Stimulated activated CD8-positive, alpha-beta memory T cell treated with anti-CD3 and anti-CD28 coated beads, Interleukin-12 subunit alpha, Interleukin-12 subunit beta, amount 100 ng/mL, for 1 hour (primary cell): ENCODE results near the gene RUNX1.

Source experiments
- DNase-seq: peaks from one replicate; pipeline ENCODE4 v3.0.0-alpha.2; 2020; ENCODE audit warnings: low read depth

Gene RUNX1

GRCh38 chr21:35036465-35037383, 12.4 kb downstream of the RUNX1 start:
- DNase-seq: no peak

GRCh38 chr21:35035581-35035980, 13.5 kb downstream of the RUNX1 start:
- no peak for DNase-seq

DNA sequence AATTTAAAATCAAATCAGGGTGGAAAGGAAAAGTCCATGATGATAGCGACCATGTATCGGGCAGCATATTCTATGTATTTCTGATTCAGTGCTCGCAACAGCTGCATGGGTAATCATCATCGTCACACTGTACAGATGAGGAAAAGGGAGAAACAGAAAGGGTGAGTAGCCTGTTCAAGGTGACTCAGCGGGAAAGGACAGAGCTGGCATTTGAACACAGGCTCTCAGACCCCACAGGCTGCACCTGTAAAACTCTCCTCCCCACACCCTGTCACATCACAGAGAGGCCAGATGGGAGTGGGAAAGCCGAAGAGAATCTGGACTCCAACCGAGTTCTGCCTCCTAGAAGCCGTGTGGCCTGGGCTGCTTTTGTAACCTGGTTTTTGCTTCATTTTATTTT, 14.0 kb downstream of the RUNX1 start:
- no peak for DNase-seq

GRCh38 chr21:35034203-35034926, 14.7 kb downstream of the RUNX1 start:
- DNase-seq: no peak

DNA sequence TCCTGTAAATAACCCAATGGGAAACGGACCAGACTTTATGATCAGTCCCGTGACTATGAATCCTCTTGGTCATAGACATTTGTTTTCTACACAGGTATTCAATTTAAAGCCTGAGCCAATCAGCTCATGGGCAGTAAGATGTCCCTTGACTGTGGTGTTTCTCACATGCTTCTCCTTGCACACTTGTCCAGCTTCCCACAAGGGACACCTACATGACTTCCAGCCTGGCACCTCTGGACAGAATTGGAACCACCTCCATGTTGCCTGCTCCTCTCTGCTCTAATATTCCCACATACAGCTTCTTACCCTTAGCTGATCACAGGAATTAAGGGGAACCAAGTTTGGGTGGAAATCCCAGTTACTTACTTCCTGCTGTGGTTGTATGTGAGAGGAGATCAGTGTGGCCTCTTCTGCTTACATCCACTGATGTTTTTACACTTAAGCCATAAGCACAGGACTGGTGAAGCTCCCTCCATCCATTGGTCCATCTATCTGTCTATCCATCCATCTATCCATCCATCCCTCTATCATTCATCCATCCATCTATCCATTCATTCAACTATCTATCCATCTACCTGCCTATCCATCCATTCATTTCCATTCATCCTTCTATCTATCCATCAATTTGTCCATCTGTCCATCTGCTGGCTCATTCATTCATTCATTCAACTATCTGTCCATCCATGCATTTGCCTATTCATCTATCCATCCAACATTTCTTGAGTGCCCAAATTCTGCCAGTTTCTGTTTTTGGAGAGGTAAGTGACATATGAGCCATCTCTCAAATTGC, 16.4 kb downstream of the RUNX1 start:
- DNase-seq: no peak

DNA sequence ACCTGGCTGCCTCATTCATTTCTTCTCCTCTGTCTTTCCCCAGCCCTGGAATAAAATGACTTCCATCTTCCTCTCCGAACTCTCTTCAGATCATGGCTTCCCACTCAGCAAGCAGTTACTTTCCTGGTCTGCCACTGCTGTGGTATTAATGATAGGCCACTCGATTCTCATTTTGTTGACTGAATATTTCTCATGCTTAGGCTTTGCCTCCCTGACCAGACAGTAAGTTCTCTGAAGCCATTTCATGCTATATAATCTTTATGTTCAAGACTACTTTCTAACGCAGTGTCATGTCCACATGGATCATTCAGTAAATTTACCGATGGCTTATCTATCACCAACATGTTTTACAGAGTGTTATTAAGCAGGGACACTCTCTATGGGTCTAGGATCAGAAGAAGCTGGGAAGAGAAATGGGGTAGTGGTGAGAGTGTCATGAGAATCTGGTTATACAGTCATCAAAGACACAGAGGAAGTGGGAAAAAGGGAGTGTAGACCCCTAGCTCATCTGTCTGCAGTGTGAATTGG, 20.6 kb downstream of the RUNX1 start:
- no peak for DNase-seq

- no peak for DNase-seq
Measured at GRCh38 chr21:35027563-35028450, 21.3 kb downstream of the RUNX1 start.

- peak; percentile 70 for DNase-seq
Measured at GRCh38 chr21:35026617-35027562, 22.2 kb downstream of the RUNX1 start.

GRCh38 chr21:35026153-35026500, 23.0 kb downstream of the RUNX1 start:
- DNase-seq: no peak

DNA sequence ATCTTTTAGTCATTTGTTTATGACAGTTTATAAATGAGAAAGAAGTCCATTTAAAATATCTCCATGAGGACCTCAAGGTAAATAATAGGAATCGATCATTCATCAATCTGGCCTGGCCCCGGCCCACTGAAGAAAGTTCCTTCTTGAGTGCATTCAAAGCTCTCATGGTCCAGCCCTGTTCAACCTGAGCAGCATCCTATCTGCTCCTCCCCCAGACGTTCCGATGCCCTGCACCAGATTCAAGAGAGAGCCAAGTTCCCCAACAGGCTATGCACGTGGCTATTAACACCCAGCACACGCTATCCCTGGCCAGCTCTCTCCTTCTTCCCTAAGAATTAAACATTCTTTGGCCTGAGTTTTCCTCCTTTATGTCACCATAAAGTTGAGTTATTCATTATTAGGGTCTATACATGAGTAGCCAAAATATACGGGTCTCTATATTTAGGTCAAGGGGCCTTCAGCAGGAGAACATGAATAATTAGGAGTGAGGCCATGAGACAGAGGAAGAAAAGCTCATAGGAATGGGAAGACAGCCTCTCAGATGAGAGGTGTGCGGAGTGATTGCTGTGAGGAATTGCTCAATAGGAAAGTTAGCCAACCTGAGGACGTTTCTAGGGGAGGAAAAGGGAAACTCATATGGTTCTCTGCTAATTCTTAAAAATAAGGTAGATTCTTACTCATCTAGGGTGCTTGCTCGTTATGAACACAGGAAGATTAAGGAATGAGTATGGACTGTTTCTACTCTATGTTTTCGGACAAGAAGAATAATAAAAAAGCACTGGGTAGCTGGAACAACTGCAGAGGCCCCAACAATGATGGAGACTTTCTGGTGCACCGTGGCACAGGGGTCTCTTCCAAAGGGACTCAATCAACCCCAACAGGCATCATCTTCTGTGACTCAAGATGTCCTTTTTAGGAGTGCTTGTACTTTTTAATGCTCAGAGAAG, 23.6 kb downstream of the RUNX1 start:
- DNase-seq: no peak

DNA sequence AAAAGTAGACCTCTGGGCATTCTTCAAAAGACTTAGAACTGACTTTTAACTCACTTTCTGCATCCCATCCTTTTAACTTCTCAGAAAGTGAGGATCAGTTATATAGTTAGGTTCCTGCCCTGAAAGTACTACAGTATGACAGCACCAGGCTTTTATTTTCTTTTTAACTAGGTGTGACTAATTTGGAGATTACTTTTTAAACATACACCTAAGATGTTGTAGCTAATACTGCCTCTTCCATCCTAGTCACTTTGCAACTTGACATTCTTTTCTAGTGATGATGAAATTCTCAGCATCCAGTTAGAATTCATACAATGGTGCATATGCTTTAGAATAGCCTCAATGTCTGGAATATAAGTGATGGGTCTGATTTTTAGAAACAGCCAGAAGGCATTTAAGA, 24.6 kb downstream of the RUNX1 start:
- DNase-seq: no peak

DNA sequence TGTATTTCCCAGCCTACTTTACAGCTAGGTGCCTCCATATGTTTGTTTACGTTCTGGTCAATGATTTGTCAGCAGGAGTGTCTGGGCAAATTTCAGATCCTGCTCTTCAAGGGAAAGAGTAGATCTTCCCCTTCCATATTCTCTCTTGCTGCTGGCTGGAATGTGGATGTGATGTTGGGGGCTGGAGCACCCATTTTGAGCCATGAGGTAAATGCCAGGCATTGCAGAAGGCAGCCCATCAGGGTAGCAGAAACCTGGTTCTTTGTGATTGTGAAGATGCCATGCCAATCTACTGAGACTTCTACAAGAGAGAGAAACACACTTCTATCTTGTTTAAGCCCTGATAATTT, 25.1 kb downstream of the RUNX1 start:
- no peak for DNase-seq

DNA sequence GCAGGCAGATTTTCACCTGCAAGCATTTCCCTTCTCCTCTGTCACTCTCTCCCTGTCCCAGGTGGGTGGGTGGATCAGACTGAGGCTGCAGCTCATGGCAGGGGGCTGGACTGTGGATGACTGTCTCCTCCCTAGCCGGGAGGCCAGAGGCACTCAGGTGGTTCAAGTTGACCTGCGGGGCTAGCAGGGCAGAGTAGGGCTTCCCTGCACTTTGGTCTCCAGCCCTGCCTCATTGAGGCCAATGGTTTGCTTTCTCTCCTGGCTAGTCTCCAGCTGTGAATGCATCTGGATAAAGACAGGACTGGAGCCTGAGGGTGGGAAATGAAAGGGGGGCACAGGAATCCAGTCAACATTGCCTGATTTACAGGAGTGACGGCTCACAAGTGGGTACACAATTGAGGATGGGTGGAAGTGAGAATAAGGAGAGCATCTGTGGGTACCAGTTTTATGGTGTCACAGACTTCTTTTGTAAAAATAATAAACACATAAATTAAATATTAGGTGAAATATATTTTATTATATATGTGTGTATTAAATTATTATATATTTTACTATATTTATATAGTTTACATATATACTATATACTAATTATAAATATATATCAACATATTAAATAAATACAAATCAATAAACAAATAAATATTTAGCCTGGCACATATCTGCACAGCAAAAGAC, 25.6 kb downstream of the RUNX1 start:
- no peak for DNase-seq

DNA sequence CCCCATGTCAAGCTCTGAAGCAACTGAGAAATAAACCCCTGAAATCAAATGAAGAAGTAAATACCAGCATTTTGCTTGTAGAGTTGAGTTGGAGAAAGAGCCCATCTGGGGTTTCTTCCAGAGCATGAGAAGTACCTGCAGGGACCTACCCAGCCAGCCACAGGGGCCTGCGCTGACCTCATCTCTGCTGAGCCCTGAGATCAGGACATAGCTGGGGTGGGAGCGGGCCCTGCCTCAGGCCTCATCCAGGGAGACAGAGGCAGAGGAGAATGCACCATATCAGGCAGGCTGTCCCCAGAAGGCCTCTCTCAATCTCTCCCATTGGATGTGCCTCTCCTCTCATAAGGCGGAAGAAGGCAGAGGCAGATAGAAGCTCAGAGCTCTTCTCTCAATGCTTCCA, 27.6 kb downstream of the RUNX1 start:
- no peak for DNase-seq

DNA sequence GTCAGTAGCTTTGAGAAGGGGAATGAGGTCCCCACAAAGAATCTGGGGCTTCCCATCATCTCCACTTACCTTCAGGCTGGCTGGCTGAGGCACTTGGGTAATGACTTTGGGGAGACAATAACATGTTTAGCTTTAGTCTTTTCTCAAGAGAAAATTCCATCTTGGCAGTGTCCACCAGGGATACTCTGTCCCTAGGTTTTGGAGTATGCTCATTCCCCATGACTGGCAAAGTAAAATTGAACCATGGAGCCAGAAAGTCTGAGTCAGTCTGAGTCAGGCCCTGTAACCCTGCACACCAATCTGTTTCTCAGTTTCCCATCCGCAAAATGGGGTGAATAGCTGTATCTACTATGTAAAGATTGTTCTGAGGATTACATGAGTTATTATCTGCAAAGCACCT, 28.2 kb downstream of the RUNX1 start:
- no peak for DNase-seq

DNA sequence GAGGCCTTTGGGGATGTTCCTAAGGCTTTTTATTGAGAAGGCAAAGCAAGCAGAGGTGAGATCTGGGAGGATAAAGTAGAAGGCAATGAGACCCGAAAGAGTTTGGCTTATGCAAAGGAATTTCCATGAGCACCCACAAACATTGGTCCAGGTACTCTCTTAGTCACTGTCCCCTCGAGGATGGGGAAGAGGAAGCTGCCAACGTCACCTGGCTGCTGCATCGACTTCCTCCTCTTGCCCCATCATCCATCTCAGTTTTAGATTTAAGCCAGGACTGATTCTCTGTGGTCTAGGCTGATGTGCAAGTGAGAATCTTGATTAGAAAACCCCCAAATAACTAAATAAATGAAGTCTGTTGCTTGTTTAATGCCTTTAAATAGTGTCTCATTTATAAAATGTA, 28.7 kb downstream of the RUNX1 start:
- DNase-seq: peak; percentile 27

DNA sequence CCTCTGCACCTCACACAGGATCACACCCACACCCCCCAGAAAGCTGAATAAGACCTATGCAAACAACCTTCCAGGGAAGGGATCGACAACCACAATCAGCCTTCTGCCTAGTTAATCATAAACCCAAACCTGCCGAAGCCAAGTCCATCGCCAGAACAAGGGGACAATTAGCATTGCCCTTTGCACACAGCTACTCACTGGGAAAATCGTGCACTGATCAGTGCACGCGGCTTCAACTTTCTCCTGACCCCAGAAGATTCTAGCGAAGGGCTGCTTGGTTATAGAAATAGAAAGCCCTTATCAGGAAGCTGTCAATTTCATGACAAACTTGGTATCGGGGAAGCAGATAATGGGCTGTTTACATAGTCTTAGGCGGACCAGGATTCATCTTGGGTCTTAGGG, 29.5 kb downstream of the RUNX1 start:
- no peak for DNase-seq

DNA sequence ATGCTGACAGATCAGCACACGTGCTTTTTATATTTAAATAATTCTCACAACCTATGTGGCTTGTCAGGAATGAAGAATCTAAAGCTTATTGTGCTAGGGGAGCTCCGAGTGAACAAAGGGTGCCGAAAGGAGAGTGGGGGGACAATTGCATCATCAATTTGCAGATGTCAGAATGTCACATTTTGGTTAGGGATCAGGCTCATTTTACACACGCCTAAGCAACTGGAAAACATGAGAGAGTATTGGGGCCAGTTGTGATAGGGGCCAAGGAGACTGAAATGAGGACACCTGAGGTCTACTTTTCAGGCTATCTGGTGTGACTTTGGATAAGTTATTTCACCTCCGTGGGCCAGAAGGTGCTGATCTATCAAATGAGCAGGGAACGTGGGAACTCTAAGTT, 31.8 kb downstream of the RUNX1 start:
- no peak for DNase-seq
